Right ventricle myocardium superior (tissue), 1 donor: ENCODE data around the gene SLIT3. TPM values are rescaled to one million over a fixed set of nuclear protein-coding genes. Genes with fewer than 3 reads are reported as not detected.

ENCODE experiments used
- ATAC-seq: fragments of 200-7000 bp; cut with Tn5 transposase; one replicate; pipeline ENCODE4 v1.9.1; 2020; ENCODE audit warnings: mild to moderate bottlenecking; ENCODE audit not compliant: poor library complexity
- DNase-seq: peaks from one replicate; pipeline ENCODE4 v3.0.0-alpha.2; 2020
- intact Hi-C: fragments of 100-400 bp; cut with DNase I; formaldehyde crosslinking; loops from one replicate; pipeline ENCODE4 v1.11.2; 2022
- total RNA-seq: library from RNA; stranded (reverse); fragmentation: NEBNext Ultra II Directional; extraction: Animal tissue kit (Norgen Biotek cat#: 25700); gene quantifications from one replicate; pipeline ENCODE4 v1.2.1, GENCODE V29; 2021
- donor health status: DM: no; HTN: yes; CAD: no; lungs with severe emphysema.

The SLIT3 gene
- total RNA-seq, 1 donor from 2014 or later: 12.5 TPM

DNA sequence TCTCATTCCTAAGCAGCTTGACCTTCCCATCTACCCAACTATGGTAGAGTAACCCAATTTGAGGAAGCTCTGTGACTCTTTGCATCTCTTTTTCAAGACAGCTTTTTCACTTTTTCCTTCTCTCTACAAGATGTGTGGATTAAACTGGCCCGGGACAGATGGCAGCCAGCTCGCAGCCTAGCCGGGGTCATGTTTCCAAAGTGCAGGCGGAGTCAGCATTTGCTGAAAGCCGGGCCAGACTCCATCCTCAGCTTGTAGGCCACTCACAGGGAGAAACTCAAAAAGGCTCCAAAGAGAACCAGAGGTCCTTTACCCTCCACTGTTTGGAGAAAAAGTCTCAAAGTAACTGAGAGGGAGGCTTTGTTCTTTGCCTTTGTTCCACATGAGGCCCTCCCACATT is 435.0 kb downstream of the SLIT3 start:
- ATAC-seq (no peak), DNase-seq (peak; percentile 55)
- intact Hi-C loops: no loop called here

DNA sequence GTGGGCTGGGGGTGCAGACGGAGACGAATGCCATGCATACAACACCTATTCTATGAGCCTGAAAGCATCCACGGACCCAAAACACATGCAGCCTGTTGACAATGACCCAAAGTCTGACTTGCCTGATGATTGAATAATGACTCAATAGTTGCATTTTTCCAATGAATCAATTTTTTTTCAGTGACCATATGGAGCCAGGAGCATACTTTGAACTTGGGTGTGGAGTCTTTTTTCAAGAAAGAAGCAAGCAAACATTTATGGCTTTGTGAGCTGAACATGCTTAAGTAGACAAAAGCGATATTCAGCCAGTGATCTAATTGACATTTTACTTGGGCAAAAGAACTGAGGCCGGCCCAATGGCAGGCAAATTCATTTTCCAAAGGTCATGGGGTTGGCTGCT is 437.9 kb downstream of the SLIT3 start:
- DNase-seq (no peak), ATAC-seq (no peak)
- intact Hi-C loops: no loop called here

DNA sequence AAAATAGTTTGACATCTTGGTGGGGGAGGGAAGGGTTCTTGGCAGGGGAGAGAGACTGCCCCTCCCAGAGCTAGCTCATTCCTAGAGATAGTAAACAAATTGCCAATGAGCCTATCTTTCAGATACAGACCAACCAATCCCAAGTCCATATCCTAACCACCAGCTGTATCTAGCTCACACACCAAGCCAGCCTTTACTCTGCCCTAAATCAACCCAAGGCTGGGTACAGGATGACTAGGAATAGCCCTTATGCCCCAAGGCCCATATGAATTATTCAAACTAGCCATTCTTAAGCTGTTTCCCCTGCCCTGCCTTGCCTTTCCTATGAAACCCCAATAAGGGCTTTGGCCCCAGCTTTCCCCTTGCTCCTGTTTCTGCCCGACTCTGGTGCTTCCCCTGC is 440.4 kb downstream of the SLIT3 start:
- ATAC-seq: no peak
- intact Hi-C loops: no loop called here
- no peak for DNase-seq

DNA sequence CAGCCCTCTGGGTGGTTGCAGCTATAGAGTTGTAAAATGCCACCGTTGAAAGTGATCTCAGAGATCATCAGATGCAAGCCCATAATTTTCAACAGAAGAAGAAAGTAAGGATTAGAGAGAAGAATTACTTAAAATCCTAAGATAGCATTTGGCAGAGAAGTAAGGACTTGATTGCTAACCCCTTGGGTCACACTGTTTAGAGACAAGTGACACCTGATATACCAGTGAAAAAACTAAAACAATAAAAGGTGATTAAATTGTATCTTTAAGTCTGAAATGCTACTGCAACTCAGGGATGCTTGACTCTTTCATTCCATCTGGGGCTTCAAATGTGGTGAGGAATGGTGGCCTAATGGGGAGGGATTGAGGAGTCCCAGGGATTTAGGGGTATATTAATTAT is 440.9 kb downstream of the SLIT3 start:
- intact Hi-C loops: no loop called here
- ATAC-seq: no peak
- no peak for DNase-seq

DNA sequence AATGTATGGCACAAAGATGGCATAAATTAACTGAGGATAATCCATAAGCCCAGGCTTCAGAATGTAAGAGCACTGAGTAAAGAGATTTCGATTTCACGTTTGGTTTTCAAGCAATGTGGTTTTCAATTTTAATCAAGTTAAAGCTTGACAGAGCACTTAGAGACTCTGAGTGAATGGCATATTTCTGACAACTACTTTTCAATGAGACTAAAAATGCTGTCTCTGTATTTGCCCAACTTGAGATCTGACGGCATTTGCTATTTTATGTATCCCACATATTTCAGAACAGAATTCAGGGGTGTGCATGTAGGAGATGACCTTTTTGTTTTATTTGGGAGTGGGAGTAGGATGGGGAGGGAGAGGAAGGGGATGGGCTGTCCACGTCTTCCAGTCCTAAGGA is 441.5 kb downstream of the SLIT3 start:
- ATAC-seq: no peak
- DNase-seq: no peak
- intact Hi-C loops: no loop called here

DNA sequence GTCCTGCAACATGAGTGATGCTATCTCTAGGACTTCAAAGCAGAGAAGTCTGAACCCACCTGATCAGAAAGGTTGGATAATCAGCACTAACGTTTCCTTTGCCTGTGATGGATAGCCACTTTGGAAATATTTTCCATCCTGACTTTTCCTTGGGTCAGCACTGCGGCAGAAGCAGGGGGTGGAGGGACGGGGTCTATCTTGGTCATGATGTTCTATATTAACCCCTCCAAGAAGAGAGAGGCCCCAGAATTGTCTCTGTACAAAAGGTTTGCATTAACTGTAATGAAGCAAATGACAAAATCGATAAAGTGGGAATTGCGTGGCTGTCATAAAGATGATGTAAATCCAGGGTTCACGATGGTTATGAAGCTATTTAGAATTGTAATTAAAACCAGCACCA is 441.9 kb downstream of the SLIT3 start:
- ATAC-seq (no peak), DNase-seq (no peak)
- intact Hi-C loops: no loop called here

DNA sequence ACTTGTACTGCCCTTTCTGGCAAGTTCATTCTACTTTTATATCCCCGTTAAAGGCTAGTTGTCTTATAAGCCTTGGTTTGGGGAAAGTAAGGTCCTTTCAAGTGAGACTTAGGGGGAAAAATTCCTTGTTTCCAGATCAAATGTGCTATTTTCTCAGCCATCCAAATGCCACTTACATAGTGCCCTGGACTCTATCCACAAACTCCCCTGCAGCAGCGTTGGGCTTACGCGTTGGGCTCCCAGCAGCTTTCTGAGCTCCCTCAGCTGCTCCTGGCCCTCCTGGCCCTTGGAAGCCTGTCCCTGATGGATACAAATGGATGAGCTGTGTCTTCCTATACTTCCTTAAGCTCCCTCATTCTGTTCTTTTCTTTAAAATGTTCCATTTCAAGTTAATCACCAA is 442.6 kb downstream of the SLIT3 start:
- intact Hi-C loops: no loop called here
- DNase-seq: no peak
- no peak for ATAC-seq

DNA sequence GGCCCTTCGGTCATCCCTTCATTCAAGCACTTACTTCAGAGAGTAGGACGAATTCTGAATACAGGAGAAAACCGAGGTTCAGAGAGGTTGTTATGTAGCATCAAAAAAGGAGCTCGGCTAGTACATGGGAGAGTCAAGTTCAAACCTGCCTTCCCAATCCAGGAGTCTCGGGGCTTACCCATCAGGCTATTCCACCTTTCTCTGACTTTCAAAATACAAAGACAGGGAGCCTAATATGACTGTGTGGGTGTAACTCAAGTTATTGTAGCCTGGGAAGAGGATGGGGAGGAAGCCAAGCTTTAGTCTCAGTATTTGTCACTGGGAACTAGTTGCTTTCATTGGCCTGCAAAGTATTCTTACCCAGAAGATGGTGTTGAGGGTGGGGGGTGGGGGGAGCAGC is 447.0 kb downstream of the SLIT3 start:
- intact Hi-C loops: no loop called here
- ATAC-seq: no peak

DNA sequence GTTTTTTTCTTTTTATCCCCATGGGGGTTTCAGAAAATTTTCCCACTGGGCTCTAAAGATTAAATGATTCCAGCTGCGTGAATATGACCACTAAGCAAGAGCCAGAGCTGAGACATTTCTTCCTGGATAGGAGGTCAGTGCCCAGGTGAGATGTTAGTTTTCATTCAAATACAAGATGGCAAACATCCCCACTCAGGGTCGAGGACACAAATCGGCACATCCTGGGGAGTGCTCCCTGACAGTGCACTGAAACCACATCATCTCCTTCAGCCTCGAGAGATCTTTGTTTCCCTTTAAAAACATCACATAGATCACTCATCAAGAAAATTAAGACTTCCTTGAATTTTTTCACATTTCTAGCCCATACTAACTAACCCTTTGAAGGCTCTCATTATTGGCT is 448.6 kb downstream of the SLIT3 start:
- no peak for ATAC-seq
- intact Hi-C loops: no loop called here
- no peak for DNase-seq

More for the DNA sequence above, 447.0 kb downstream of the SLIT3 start:
- DNase-seq: no peak

DNA sequence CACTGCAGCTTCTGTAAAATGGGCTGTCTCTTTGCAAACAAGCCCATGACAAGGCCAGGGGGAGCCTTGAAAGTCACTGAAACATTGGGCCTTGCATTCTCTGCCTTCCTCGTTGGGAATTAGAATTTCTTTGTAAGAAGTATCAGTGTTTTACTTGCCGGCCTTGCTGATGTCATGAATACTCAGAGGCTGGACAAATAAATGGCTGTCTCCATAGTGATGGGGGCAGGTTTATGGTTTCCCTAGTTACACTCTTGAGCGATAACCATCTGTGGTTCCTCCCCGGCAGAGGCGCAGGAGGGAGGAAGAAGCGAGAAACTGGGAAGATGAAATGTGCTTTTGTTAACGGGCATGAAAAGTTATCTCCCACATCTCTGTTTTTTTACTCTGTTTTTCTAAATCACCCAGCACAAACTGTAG is 449.0 kb downstream of the SLIT3 start:
- DNase-seq (no peak), ATAC-seq (no peak)
- intact Hi-C loops: no loop called here

DNA sequence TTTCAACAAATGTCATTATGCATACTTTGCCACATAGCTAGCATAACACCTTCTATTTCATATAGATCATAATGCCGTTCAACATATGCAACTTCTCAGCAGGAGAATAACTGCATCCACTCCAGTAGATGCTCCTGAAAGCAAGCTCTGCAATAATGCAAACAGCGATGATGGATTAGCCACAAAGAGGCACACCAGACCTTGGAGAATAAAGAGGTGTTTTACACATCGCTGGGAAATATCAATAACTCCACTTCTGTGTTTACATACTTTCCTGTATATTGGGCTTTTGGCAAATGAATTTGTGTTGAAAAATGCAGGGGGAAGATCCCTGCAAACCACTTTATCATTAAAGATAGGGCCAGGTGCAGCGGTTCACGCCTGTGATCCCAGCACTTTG is 450.3 kb downstream of the SLIT3 start:
- DNase-seq (no peak), ATAC-seq (no peak)
- intact Hi-C loops: no loop called here

DNA sequence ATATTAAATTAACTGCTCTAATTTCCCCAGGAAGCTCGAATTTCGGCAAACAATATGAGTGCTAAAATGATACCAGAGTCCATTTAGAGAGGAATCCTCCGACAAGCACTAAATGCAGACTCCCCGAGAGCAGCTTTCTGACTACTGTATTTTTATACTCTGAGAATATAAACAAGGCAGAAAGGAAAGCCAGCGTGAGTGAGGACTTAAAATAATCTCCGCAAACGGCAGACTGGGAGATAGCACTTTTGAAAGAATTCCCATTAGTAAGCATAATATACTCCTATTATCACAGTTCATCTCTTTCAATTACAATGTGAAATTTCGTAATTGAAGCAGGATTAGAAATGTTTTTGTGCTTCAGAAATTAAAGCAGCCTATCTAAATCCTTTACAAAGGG is 452.4 kb downstream of the SLIT3 start:
- no peak for DNase-seq
- intact Hi-C loops: no loop called here
- ATAC-seq: no peak

DNA sequence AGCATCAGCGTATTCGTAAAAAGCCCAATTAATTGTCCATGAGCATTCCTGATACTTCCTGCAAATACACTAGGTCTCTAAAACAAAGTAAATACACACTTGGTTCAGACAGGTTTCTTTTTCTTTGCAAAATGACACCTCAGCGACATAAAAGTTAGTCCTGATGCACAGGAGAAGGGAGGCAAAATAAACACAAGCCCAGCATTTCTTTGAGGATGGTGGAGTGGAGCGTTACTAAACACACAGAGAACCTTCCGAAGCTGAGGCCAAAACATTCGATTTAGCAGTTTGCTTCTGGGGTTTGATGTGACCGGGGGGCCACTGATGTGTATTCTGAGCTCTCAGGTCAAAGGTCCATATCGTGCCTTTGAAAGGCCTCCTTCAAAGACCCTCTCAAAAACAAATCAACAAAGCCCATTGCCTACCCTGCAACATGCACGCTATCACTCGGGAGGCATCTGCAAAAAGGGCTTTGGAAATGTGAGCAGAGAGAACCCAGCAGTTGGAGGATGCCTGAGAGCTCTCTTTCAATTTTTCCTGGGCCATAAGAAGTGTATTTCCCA is 453.3 kb downstream of the SLIT3 start:
- intact Hi-C loops: no loop called here
- no peak for ATAC-seq
- DNase-seq: no peak

DNA sequence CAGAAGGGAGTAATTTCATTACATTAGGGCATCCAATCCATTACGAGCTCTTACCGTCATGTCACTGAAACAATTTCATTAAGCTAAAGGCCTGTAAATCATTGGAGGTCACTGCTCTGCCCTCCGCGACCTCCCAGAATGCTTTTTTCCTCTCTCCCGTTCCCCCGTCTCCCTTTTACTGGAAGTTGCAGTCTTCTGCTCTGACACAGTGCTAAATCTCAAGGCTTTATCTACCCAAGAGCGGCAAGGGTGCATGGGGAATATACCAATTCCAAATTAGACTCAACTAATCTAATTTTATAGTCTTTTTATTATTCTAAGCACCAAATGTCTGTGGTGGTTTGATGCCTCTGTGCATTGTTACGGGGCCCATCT is 456.0 kb downstream of the SLIT3 start:
- ATAC-seq (no peak), DNase-seq (no peak)
- intact Hi-C loops: no loop called here

DNA sequence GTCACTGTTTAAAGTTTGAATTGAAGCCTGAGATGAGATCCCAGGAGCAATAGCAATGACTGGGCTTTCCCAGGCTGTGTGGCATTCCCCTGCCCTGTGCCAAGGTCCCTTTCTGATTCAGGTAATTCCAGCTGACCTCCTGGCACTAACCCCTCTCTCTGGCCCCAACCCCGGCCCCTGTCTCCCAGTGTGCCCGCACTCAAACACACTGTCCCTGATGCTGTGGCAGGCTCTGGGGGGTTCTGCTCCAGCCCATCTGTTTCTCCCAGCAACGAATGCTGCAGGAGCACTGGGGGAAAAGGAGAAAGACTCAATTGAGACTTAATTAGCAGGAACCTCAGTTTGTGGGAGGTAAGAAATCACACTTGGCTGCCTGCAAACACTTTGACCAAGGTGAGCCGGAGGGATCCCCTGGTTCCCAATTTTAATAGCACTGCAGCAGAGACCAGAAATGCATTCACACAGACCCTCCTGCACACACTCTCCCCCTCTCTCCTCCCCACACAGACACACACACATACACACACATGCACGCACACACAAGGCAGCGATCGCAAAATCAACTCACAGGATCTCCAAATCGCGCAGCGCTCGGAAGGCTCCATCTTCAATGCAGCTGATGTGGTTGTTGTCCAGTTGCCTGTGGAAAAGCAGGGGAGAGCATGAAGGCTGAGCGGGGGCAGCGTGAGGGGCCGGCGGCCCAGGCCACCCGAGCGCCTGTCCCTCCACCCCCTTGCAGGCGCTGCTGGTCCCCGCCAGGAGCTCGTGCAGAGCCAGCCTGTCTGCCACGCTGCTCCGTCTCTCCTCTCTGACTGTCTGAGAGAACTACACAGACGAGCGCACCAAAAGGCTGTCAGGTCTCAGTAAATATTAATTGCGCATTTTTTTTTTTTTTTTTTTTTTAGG is 456.7 kb downstream of the SLIT3 start:
- DNase-seq: no peak
- intact Hi-C loops: no loop called here
- ATAC-seq: peak; percentile 21

DNA sequence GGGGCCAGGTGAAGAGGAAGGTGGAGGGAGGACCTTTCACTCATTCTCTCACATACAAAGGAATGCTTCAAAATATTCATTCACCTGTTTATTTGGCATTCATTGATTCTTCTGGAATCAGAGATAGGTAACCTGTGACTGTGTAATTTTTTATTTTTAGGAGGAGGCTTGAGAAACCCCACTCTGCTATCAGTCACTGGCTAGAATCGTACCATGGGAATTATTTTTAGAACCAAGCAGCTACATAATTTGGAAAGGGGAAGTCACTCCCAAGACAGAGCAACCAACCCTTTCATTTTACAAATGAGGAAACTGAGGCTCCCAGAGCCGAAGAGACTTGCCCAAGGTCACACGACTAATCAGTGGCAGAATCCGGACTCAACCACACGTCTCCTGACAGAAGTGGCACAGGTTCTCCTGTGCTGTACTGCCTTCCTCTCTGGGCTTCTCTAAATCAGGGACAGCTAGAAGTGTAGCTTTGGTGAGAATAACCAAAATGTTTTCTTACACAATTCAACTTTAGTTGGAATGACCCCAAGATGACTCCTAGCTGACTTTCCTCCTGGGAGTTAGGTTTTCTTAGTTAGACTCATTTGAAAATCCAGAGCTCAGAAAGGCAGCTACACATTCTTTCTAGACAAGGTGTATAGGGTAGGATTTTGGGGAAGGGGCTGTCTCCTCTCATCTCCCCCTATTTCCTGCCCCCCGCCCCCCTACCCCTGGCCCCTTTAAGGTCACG is 457.5 kb downstream of the SLIT3 start:
- DNase-seq (no peak), ATAC-seq (peak; percentile 85)
- intact Hi-C loops: no loop called here

DNA sequence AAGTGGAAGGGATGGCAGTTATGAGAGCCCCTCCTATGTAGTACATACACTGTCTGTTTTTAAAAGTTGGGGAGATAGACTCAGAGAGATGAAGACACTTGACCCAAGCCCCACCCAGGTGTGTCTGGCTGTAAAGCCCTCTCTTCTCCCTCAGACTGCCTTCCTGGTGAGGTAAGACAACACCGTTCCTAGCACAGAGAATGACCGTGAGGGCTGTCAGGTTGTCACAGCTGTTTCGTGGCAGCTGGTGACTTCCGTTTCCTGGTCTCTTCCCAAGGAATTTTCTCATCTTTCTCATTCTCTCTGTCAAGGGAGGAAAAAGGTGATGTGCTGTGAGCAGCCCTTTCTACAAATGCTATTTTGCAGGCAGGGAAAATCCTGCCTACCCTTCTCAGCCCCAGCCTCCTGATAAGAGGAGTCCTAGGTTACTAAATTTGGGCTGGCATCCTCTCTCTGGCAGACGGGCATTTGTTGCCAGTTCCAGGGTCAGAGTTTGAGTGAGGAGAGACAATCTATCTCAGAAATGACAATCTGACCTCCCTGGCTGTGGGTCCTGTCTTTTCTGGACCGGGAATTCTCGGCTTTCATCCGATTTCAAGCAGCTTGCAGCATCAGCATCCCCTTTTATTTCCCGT is 458.3 kb downstream of the SLIT3 start:
- DNase-seq (no peak), ATAC-seq (peak; percentile 89)
- intact Hi-C loops: no loop called here

DNA sequence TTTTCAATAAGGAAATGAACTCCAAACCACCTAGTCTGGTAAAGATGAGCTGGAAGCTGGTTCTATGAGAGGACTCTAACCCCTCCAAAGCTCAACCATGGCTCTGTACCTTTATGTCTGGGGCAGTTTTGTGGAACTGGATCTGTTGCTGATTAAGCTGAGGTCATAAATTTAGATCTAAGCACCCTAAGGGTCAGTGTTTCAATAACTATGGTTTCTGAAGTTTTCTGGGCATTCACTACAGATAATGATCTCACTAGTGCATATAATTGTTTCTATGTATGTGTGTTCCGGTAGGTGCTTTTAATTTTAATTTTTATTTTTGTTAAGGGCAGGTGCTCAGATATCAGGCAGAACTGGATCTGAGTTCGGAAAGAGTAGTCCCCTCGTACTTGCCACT is 463.1 kb downstream of the SLIT3 start:
- intact Hi-C loops: no loop called here
- no peak for ATAC-seq

DNA sequence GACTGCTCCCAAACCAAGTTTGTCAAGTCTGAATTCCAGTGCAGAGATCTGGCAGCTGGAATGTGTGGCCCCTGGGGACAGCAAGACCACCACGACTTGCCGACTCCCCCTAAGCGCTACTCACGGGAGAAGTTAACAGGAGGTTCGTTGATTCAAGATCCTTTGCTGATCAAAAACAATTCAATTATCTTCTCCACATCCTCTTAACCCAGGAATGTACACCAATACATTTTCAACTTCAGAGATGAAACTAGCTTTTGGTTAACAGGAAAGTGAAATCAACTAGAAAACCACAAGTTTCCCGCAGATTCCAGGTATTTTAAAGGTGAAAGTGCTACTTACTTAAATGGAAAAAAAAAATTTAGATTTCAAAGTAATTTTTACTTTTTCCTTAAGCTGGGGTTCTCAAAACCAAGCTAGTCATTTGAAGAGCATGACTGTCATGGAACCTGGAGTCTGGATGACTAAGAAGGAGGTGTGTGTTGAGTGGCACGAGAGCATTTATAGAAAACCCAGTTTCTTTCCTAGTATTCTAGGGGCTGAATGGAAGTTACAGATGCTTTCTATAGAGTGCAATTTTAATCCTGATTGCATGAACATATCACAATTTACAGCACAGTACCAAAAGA is 464.2 kb downstream of the SLIT3 start:
- intact Hi-C loops: no loop called here
- no peak for DNase-seq

More for the DNA sequence above, 463.1 kb downstream of the SLIT3 start:
- DNase-seq: no peak

More for the DNA sequence above, 464.2 kb downstream of the SLIT3 start:
- no peak for ATAC-seq
